Esophagus muscularis mucosa (tissue), 2 donors: ENCODE measurements around the gene DIP2C.

Experiments
- POLR2A ChIP-seq: fragments of 450-650 bp; IDR thresholded peaks from one replicate; pipeline ENCODE4 v1.6.1; 2017; ENCODE audit warnings: antibody characterized with exemption, moderate library complexity, mild to moderate bottlenecking, low read depth
- POLR2AphosphoS5 ChIP-seq, 2 donors: sonication (generic); formaldehyde crosslinking; IDR thresholded peaks; one replicate each; pipeline ENCODE4 v1.6.1; 2017; ENCODE audit warnings: antibody characterized with exemption in 2 of 2

DNA sequence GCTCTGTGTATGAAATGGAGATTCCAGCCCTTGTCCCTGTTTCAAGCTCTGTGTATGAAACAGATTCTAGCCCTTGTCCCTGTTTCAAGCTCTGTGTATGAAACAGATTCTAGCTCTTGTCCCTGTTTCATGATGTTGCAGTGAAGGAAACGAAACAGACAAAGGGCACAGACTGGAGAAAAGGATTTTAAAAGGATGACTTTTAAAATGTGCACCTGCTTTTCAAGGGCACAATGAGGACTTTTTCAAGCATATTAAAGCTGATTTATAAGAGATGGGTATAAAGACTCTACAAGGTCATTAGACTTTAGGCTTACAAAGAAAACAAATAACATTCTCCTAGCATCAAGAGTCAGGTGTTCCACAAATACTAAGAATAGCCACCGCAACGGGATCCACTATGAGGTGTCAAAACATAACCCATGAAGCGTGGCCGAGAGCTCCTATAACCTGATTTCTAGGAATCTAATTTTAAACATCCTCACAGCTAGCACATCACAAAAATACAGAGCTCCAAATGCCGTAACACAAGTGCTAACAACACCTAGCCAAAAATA lies 29.0 kb downstream of the DIP2C start:
- peak in 1 of 2 donors; percentile 27 for TF ChIP-seq POLR2AphosphoS5 (IDR thresholded peaks at IDR 0.05)
- no peak for TF ChIP-seq POLR2A
